Activated naive CD4-positive, alpha-beta T cell treated with anti-CD3 and anti-CD28 coated beads, Interleukin-2, amount 10 ng/mL, durations not matched to agents 7 days and 5 days (primary cell): ENCODE results near the gene RXFP3.

ENCODE experiments used
- CTCF ChIA-PET: fragments of 350-600 bp; sonication (Branson Sonifier 250); formaldehyde crosslinking; loops from one replicate; lab custom pipeline; 2021; ENCODE audit warnings: antibody characterized with exemption; lab: Charles Lee
- DNase-seq: peaks from one replicate; pipeline ENCODE4 v3.0.0-alpha.2; 2020
- H3K27ac Mint-ChIP-seq: one replicate; pipeline ENCODE4 v1.8.0; 2021; ENCODE audit warnings: mild to moderate bottlenecking, moderate library complexity, mixed read lengths
- H3K27me3 Mint-ChIP-seq: one replicate; pipeline ENCODE4 v1.8.0; 2021; ENCODE audit warnings: mild to moderate bottlenecking, mixed read lengths
- H3K36me3 Mint-ChIP-seq: one replicate; pipeline ENCODE4 v1.8.0; 2021; ENCODE audit warnings: mixed read lengths
- H3K4me1 Mint-ChIP-seq: one replicate; pipeline ENCODE4 v1.8.0; 2021; ENCODE audit warnings: mixed read lengths
- H3K4me3 Mint-ChIP-seq: one replicate; pipeline ENCODE4 v1.8.0; 2021; ENCODE audit warnings: mild to moderate bottlenecking, moderate library complexity, mixed read lengths
- H3K9me3 Mint-ChIP-seq: one replicate; pipeline ENCODE4 v1.8.0; 2021; ENCODE audit warnings: mixed read lengths

Gene RXFP3

GRCh38 chr5:33978306-33978705 lies 42.1 kb downstream of the RXFP3 start:
- CTCF ChIA-PET, result interaction anchor here (1.8 kb wide), 1 partner anchor 8 kb away, joined by 5 read pairs; no protein-coding TSS in a partner anchor
- no peaks in the 10 kb centered on the region for H3K27me3 Mint-ChIP-seq
- H3K9me3 Mint-ChIP-seq, result no peaks in the 10 kb centered on the region
- no peak overlapping the region for H3K27ac Mint-ChIP-seq
- DNase-seq, result no peak
- no peaks in the 10 kb centered on the region for H3K36me3 Mint-ChIP-seq
- H3K4me1 Mint-ChIP-seq, result peaks cover 12% of the 10 kb centered on the region
- H3K4me3 Mint-ChIP-seq, result no peak overlapping the region

DNA sequence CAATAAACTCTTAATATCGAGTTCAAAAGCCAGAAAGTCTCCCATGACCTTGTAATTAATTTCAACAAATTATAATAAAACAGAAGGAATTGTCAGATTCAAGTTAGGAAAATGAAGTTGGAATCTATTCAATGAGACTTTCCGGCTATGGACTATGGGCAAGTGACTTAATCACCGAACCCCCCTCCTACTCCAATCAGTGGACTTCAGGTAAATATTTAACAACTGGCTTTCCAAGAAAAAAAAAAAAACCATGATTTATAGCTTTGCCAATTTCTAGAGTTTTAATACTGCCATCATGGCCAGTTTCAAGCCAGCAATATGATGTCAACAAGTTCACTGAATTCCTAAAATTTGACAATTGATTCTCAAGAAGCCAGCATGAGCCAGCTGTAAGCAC lies 43.8 kb downstream of the RXFP3 start:
- Mint-ChIP-seq H3K9me3 (no peaks in the 10 kb centered on the region), H3K36me3 (no peaks in the 10 kb centered on the region), H3K4me1 (no peaks in the 10 kb centered on the region), H3K27ac (no peak overlapping the region), H3K4me3 (no peak overlapping the region), H3K27me3 (no peaks in the 10 kb centered on the region)
- CTCF ChIA-PET, result interaction anchor here (1.0 kb wide), 1 partner anchor 41 kb away, joined by 3 read pairs; no protein-coding TSS in a partner anchor
- DNase-seq, result no peak

DNA sequence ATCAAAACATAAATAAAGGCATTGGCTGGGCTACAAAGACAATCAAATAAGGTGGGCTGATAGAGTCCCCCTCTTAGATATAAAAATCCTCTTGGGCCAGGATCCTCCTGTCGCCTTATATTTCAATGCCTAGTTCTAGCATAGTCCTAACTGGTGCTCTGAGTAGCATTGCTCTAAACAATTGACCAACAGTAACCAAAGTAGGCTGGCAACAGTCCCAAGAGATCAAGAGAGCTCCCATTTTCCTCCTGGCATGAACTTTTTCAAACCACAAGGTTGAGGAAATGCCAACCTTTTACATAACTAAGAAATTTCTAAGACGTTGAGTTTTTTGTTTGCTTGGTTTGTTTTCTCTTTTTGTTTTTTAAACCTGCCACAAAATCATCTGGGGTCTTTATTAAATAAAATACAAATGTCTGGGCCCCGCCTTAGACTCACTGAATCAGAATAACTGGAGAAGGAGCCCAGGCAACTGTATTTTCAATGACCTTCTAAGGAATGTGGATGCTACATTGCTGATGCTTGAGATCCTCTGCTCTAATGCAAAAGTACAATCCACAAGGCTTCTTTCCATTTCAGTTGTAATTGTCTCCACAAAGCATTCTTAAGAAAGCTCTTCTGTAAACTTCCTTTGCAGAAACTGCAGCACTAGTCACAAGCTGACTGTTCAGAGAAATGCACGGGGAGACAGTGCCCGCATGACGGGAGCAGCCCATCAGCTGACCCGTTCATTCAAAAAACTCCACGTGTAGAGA lies 45.4 kb downstream of the RXFP3 start:
- Mint-ChIP-seq H3K36me3 (no peaks in the 10 kb centered on the region), H3K9me3 (no peaks in the 10 kb centered on the region), H3K27ac (no peak overlapping the region), H3K4me3 (no peak overlapping the region), H3K27me3 (no peaks in the 10 kb centered on the region), H3K4me1 (no peaks in the 10 kb centered on the region)
- DNase-seq, result no peak
- CTCF ChIA-PET, result interaction anchor here (1.2 to 3.8 kb wide), 2 partner anchors 11 to 15 kb away, joined by 4 to 14 read pairs; no protein-coding TSS in a partner anchor

DNA sequence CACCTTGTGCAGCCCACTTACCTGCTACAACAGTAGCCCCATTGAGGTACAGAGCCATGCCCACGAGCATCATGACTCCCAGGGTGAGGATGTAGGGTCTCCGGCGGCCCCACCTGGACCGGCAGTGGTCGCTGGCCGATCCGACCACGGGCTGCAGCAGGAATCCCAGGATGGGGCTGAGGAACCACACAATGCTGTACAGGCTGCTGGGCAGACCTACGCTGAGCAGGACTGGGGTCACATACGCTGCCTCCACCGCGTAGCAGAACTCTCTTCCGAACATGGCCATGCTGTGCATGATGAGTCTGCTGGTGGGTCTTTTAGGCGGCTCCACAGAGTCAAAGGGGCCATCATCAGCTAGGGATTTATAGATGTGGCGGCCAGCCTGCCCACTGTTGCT lies 48.0 kb downstream of the RXFP3 start:
- H3K4me3 Mint-ChIP-seq, result no peak overlapping the region
- no peaks in the 10 kb centered on the region for H3K27me3 Mint-ChIP-seq
- CTCF ChIA-PET, result interaction anchor here (0.9 to 3.8 kb wide), 3 partner anchors 12 to 49 kb away, joined by 3 to 14 read pairs (median 3); no protein-coding TSS in a partner anchor
- no peaks in the 10 kb centered on the region for H3K9me3 Mint-ChIP-seq
- peaks cover 15% of the 10 kb centered on the region for H3K36me3 Mint-ChIP-seq
- DNase-seq, result no peak
- no peak overlapping the region for H3K27ac Mint-ChIP-seq
- H3K4me1 Mint-ChIP-seq, result no peaks in the 10 kb centered on the region

GRCh38 chr5:33984671-33985124 lies 48.5 kb downstream of the RXFP3 start, which contains the start of gene SLC45A2:
Gene SLC45A2 (minus strand): TSS chr5:33984693. CDS start chr5:33984583, 110 bp downstream.
- Mint-ChIP-seq H3K27ac (no peak within 1 kb of the TSS), H3K27me3 (no peaks in the 10 kb centered on the region), H3K36me3 (peaks cover 18% of the 10 kb centered on the region), H3K4me3 (no peak within 1 kb of the TSS), H3K4me1 (no peaks in the 10 kb centered on the region), H3K9me3 (no peaks in the 10 kb centered on the region)
- no peak for DNase-seq
- CTCF ChIA-PET, result no interaction called here

DNA sequence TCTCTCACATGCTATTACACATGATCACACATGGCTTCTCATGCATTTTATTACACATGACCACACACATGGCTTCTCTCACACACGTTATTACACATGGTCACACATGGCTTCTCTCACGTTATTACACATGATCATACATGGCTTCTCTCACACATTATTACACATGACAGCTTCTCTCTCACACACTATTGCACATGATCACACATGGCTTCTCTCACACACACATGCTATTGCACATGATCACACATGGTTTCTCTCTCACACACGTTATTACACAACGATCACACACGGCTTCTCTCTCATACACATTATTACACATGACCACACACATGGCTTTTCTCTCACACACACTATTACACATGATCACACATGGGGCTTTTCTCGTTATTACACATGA lies 49.3 kb downstream of the RXFP3 start:
- no peak overlapping the region for H3K27ac Mint-ChIP-seq
- DNase-seq, result no peak
- H3K27me3 Mint-ChIP-seq, result no peaks in the 10 kb centered on the region
- no peaks in the 10 kb centered on the region for H3K9me3 Mint-ChIP-seq
- CTCF ChIA-PET, result no interaction called here
- H3K4me1 Mint-ChIP-seq, result no peaks in the 10 kb centered on the region
- no peak overlapping the region for H3K4me3 Mint-ChIP-seq
- H3K36me3 Mint-ChIP-seq, result peaks cover 18% of the 10 kb centered on the region
